HepG2 (cell line): ENCODE results near the gene MYADML2. TPM values are rescaled to one million over a fixed set of nuclear protein-coding genes. Genes with fewer than 3 reads are reported as not detected.

ENCODE experiments used
- ATAC-seq: fragments of 200-7000 bp; cut with Tn5 transposase; 3 replicates; pipeline ENCODE4 v1.9.1; 2020; ENCODE audit warnings: mild to moderate bottlenecking, moderate library complexity
- BruUV-seq: library from RNA; stranded (reverse); fragments of 400-500 nt; replicated peaks from 2 replicates; lab custom pipeline; 2021; lab: Mats Ljungman, UMichigan
- CTCF ChIA-PET: fragments of 300-600 bp; formaldehyde crosslinking; extraction: SDS; loops from one replicate; lab custom pipeline; 2021; ENCODE audit warnings: low total read pairs, inconsistent platforms, low intra/inter-chr PET ratio; lab: Yijun Ruan, JAX
- POLR2A ChIA-PET: fragments of 350-600 bp; sonication (Branson Sonifier 250); formaldehyde crosslinking; loops from one replicate; lab custom pipeline; 2020; ENCODE audit warnings: antibody characterized with exemption, inconsistent platforms; lab: Yijun Ruan, JAX
- DNase-seq: peaks from one replicate; pipeline ENCODE4 v3.0.0-alpha.2; 2015; ENCODE audit warnings: low spot score
- FAIRE-seq: peaks from 3 replicates; lab custom pipeline; 2011; peaks lifted over from hg19 to GRCh38; lab: Jason Lieb, UNC
- H2AFZ ChIP-seq: one replicate; pipeline ENCODE4 v1.6.1; 2011; ENCODE audit warnings: low read length, inconsistent platforms
- H3K27ac ChIP-seq: fragments of 300-600 bp; 3 replicates; pipeline ENCODE4 v1.8.0; 2011; ENCODE audit warnings: mixed run types, mild to moderate bottlenecking, mixed read lengths, low read length, inconsistent platforms; ENCODE audit not compliant: insufficient read depth; ENCODE audit errors: extremely low read length
- H3K27me3 ChIP-seq, 2 experiments: fragments of 200-600 bp in 1 of 2; 2 replicates in 1 of 2; 3 replicates in 1 of 2; pipeline versions ENCODE4 v1.6.0 to v1.8.0; 2011; ENCODE audit warnings: low read length in 2 of 2, mild to moderate bottlenecking in 2 of 2, moderate library complexity in 2 of 2, inconsistent platforms in 1 of 2; ENCODE audit not compliant: insufficient read depth in 2 of 2, control insufficient read depth in 1 of 2
- H3K36me3 ChIP-seq, 2 experiments: fragments of 200-600 bp in 1 of 2; replicated peaks in 1 of 2; 2 replicates in 1 of 2; 3 replicates in 1 of 2; pipeline versions ENCODE4 v1.5.1 to v1.8.0; 2011; ENCODE audit warnings: low read length in 2 of 2, inconsistent platforms in 1 of 2; ENCODE audit not compliant: insufficient read depth in 2 of 2, control insufficient read depth in 1 of 2
- H3K4me1 ChIP-seq: 2 replicates; pipeline ENCODE4 v1.5.1; 2012; ENCODE audit warnings: low read length, inconsistent platforms; ENCODE audit not compliant: insufficient read depth
- H3K4me2 ChIP-seq: 2 replicates; pipeline ENCODE4 v1.6.0; 2011; ENCODE audit warnings: low read depth, low read length, inconsistent platforms
- H3K4me3 ChIP-seq, 3 experiments: fragments of 200-600 bp in 1 of 3; sonication (generic), shearing (Covaris generic) in 1 of 3; replicated peaks in 1 of 3; 2 replicates each; pipeline ENCODE4 v1.5.1; 2011 to 2016; ENCODE audit warnings: low read length in 3 of 3, inconsistent platforms in 2 of 3, low read depth in 2 of 3, mild to moderate bottlenecking in 2 of 3, control low read depth in 1 of 3, mixed read lengths in 1 of 3; ENCODE audit not compliant: insufficient read depth in 1 of 3
- H3K79me2 ChIP-seq: one replicate; pipeline ENCODE4 v1.6.1; 2011; ENCODE audit warnings: low read length, inconsistent platforms; ENCODE audit not compliant: insufficient read depth
- H3K9ac ChIP-seq: 2 replicates; pipeline ENCODE4 v1.6.0; 2011; ENCODE audit warnings: mild to moderate bottlenecking, low read depth, low read length, inconsistent platforms; ENCODE audit not compliant: insufficient read depth
- H3K9me3 ChIP-seq: 2 replicates; pipeline ENCODE4 v1.5.1; 2012; ENCODE audit warnings: mild to moderate bottlenecking, low read length
- H4K20me1 ChIP-seq: 2 replicates; pipeline ENCODE4 v1.6.0; 2011; ENCODE audit warnings: inconsistent platforms, mild to moderate bottlenecking, low read length, moderate library complexity; ENCODE audit not compliant: insufficient read depth
- BRF2 ChIP-seq: sonication (generic); formaldehyde crosslinking; IDR thresholded peaks from 2 replicates; pipeline ENCODE4 v1.8.1; 2022; ENCODE audit warnings: mild to moderate bottlenecking, missing genetic modification reagents
- GFI1 ChIP-seq: sonication (generic); formaldehyde crosslinking; IDR thresholded peaks from 2 replicates; pipeline ENCODE4 v1.5.0; 2020; ENCODE audit warnings: missing genetic modification reagents, mild to moderate bottlenecking, borderline replicate concordance
- HNF4A ChIP-seq: sonication (generic); formaldehyde crosslinking; IDR thresholded peaks from 2 replicates; pipeline ENCODE4 v1.4.0; 2020; ENCODE audit warnings: missing genetic modification reagents
- MED8 ChIP-seq: sonication (generic); formaldehyde crosslinking; IDR thresholded peaks from 2 replicates; pipeline ENCODE4 v1.8.1; 2023; ENCODE audit warnings: mild to moderate bottlenecking, missing genetic modification reagents; ENCODE audit not compliant: insufficient replicate concordance
- MEIS2 ChIP-seq: sonication (generic); formaldehyde crosslinking; IDR thresholded peaks from 2 replicates; pipeline ENCODE4 v1.9.0; 2021; ENCODE audit warnings: mild to moderate bottlenecking, missing genetic modification reagents
- NFKBIZ ChIP-seq: IDR thresholded peaks from 2 replicates; pipeline ENCODE4 v1.6.1; 2018; ENCODE audit warnings: missing genetic modification reagents, missing compliant biosample characterization
- NR2F1 ChIP-seq, 2 experiments: fragments of 450-650 bp in 1 of 2; formaldehyde crosslinking in 1 of 2; IDR thresholded peaks; 2 replicates each; pipeline versions ENCODE4 v1.5.0 to v1.6.1; 2016 to 2020; ENCODE audit warnings: mild to moderate bottlenecking in 1 of 2, missing compliant biosample characterization in 1 of 2, missing genetic modification reagents in 1 of 2, moderate library complexity in 1 of 2
- NR2F6 ChIP-seq, 2 experiments: IDR thresholded peaks; 2 replicates each; pipeline ENCODE4 v1.6.1; 2016; ENCODE audit warnings: antibody characterized with exemption in 1 of 2, mild to moderate bottlenecking in 1 of 2
- REL ChIP-seq: sonication (generic); formaldehyde crosslinking; conservative IDR thresholded peaks from 2 replicates; pipeline ENCODE4 v1.8.0; 2022; ENCODE audit warnings: mild to moderate bottlenecking, missing genetic modification reagents, moderate library complexity
- SMC3 ChIP-seq: IDR thresholded peaks from 2 replicates; pipeline ENCODE4 v1.6.1; 2011; ENCODE audit warnings: low read length, improper control_type of control experiment
- SNAPC2 ChIP-seq: sonication (generic); formaldehyde crosslinking; IDR thresholded peaks from 2 replicates; pipeline ENCODE4 v1.8.1; 2022; ENCODE audit warnings: mild to moderate bottlenecking, missing genetic modification reagents
- ZFP90 ChIP-seq: sonication (generic); formaldehyde crosslinking; IDR thresholded peaks from 2 replicates; pipeline ENCODE4 v1.8.0; 2022; ENCODE audit warnings: missing genetic modification reagents, mild to moderate bottlenecking, inconsistent platforms, borderline replicate concordance
- ZNF276 ChIP-seq: sonication (generic); formaldehyde crosslinking; IDR thresholded peaks from 2 replicates; pipeline ENCODE4 v1.4.0; 2020; ENCODE audit warnings: mild to moderate bottlenecking, low read depth, missing genetic modification reagents
- ZNF678 ChIP-seq: sonication (generic); formaldehyde crosslinking; IDR thresholded peaks from 2 replicates; pipeline ENCODE4 v1.4.0; 2020; ENCODE audit warnings: mild to moderate bottlenecking, missing genetic modification reagents
- ZSCAN5A ChIP-seq: sonication (generic); formaldehyde crosslinking; IDR thresholded peaks from 2 replicates; pipeline ENCODE4 v1.8.0; 2022; ENCODE audit warnings: mild to moderate bottlenecking, missing genetic modification reagents, borderline replicate concordance
- WGBS: methylation state at CpG from one replicate; pipeline ENCODE4 v1.1.6; 2017; ENCODE audit warnings: low lambda C conversion rate; 5-methylcytosine and 5-hydroxymethylcytosine counted together
- in situ Hi-C: cut with HindIII; loops from 2 replicates; pipeline ENCODE4 v1.10.0; 2017; ENCODE audit warnings: low pct_unique_long_range_greater_than_20kb; ENCODE audit not compliant: extremely low pct_ligation_motif_present
- intact Hi-C: fragments of 100-400 bp; cut with micrococcal nuclease; formaldehyde crosslinking; loops from one replicate; pipeline ENCODE4 v1.10.0; 2022; ENCODE audit not compliant: unreplicated experiment
- polyA plus RNA-seq, 8 experiments: library from polyadenylated mRNA; depleted of rRNA in 3 of 8; stranded (reverse) in 7 of 8; unstranded in 1 of 8; fragments of >200 nt; fragmentation: Illumina TruSeq in 4 of 8; extraction: Trizol in 4 of 8; gene quantifications; 2 replicates each; pipeline versions ENCODE4 v1.2.1 to v1.2.3, GENCODE V29; 2011 to 2016; ENCODE audit warnings: low read depth in 4 of 8, missing spikeins in 1 of 8, mixed read lengths in 1 of 8; ENCODE audit not compliant: insufficient read depth in 1 of 8
- total RNA-seq, 5 experiments: library from RNA; depleted of rRNA; stranded (reverse); fragments of >200 nt; fragmentation: Illumina TruSeq; extraction: Trizol; gene quantifications; 2 replicates each; pipeline ENCODE4 v1.2.3, GENCODE V29; 2016; ENCODE audit warnings: low read depth in 1 of 5

Gene MYADML2
- total and polyA plus RNA-seq, 2 of the 13 experiments (the other 11 are each of a cell fraction or from before 2014, with no cell fraction given), result not detected

GRCh38 chr17:81964081-81964849 is 17.2 kb upstream of the MYADML2 start (continued):
- peak; percentile 39; the same call in 1 of the 2 replicates for TF ChIP-seq ZNF276 (CRISPR knock-in tag)
- TF ChIP-seq BRF2 (CRISPR knock-in tag), result no peak
- 0 out of 2 replicates have a peak, but pooled peaks have one; percentile 34 for TF ChIP-seq SNAPC2
- TF ChIP-seq GFI1 (CRISPR knock-in tag), result no peak
- TF ChIP-seq, all 625 proteins: peak for 115

- Histone ChIP-seq H3K4me3 (peak overlapping the region; percentile 66 to 81 (median 74)), H2AFZ (no peak overlapping the region), H3K27ac (peak overlapping the region; percentile 84), H3K79me2 (peaks cover 51% of the 10 kb centered on the region), H3K9me3 (no peaks in the 10 kb centered on the region), H3K9ac (peak overlapping the region; percentile 91), H3K4me1 (peaks cover 73% of the 10 kb centered on the region), H3K4me2 (peak overlapping the region; percentile 94), H3K27me3 (no peaks in the 10 kb centered on the region; a peak in 1 of 5 replicates), H4K20me1 (peaks cover 12% of the 10 kb centered on the region), H3K36me3 (peaks cover 9 to 17% of the 10 kb centered on the region in 2 experiments)
- no peak for ATAC-seq
- TSS peak; percentile 63 for BruUV-seq
- 42% methylated on average over 14 of the region's 37 CpGs for WGBS
- intact Hi-C loops (no loop called here), in situ Hi-C loops (no loop called here)
- CTCF ChIA-PET, result interaction anchor here (4.7 kb wide), 1 partner anchor 57 kb away, joined by 181 read pairs; the partner anchor contains the start of genes CENPX and LRRC45
- FAIRE-seq, result no peak
- DNase-seq, result peak; percentile 61
- POLR2A ChIA-PET, result interaction anchor here (0.8 to 7.0 kb wide), 13 partner anchors 10 to 102 kb away, joined by 3 to 406 read pairs (median 11); partner anchors contain the start of genes ASPSCR1, CENPX, DCXR and LRRC45
- TF ChIP-seq MED8 (CRISPR knock-in tag), result no peak
- TF ChIP-seq HNF4A (CRISPR knock-in tag), result 0 out of 2 replicates have a peak, but pooled peaks have one; percentile 15
- 0 out of 4 replicates have a peak, but pooled peaks of 1 of the 2 experiments have one; percentile 13 for TF ChIP-seq NR2F1 (CRISPR knock-in tag; IDR thresholded peaks at IDR 0.05)
- TF ChIP-seq NFKBIZ (CRISPR knock-in tag), result no peak
- TF ChIP-seq NR2F6 (IDR thresholded peaks at IDR 0.05), result no peak; the same call in none of the 2 replicates
- TF ChIP-seq NR2F6 (CRISPR knock-in tag; IDR thresholded peaks at IDR 0.05), result no peak
- TF ChIP-seq MEIS2 (CRISPR knock-in tag), result no peak
- peak; percentile 11; the same call in 1 of the 2 replicates for TF ChIP-seq REL
- no peak for TF ChIP-seq SMC3
- TF ChIP-seq ZNF678, result no peak; the same call in 1 of the 2 replicates
- no peak for TF ChIP-seq ZSCAN5A (CRISPR knock-in tag)
- no peak for TF ChIP-seq ZFP90 (CRISPR knock-in tag)
These were observed 15.7 kb upstream of the MYADML2 start for GRCh38 chr17:81962499-81963441.
